Fibroblast of skin of back (primary cell): ENCODE data around the gene AVPR1B.
"Not testable (repeated sequence)": the region's sequence is repeated elsewhere in the genome, so short reads cannot be mapped to it uniquely, and the experiment has no call there.

Source experiments
- DNase-seq: peaks from one replicate; pipeline ENCODE4 v3.0.0-alpha.2; 2013

AVPR1B gene

GRCh38 chr1:206081856-206082255 is 35.3 kb downstream of the AVPR1B start:
- DNase-seq: no peak

GRCh38 chr1:206080026-206080820 is 37.0 kb downstream of the AVPR1B start:
- DNase-seq: no peak

GRCh38 chr1:206079135-206079534 is 38.1 kb downstream of the AVPR1B start:
- no peak for DNase-seq

- DNase-seq: peak; percentile 54
Measured at GRCh38 chr1:206075786-206076755, 41.1 kb downstream of the AVPR1B start.

- DNase-seq: no peak
Measured at GRCh38 chr1:206074839-206075238, 42.3 kb downstream of the AVPR1B start.

- no peak for DNase-seq
Measured at GRCh38 chr1:206070627-206071304, 46.4 kb downstream of the AVPR1B start.

GRCh38 chr1:206068314-206068713 is 48.9 kb downstream of the AVPR1B start:
- DNase-seq: no peak

- no peak for DNase-seq
Measured at GRCh38 chr1:206067486-206068227, 49.5 kb downstream of the AVPR1B start.

GRCh38 chr1:206066479-206067171 is 50.6 kb downstream of the AVPR1B start:
- no peak for DNase-seq

- no peak for DNase-seq
Measured at GRCh38 chr1:206065547-206066145, 51.5 kb downstream of the AVPR1B start.

GRCh38 chr1:206064501-206064900 is 52.7 kb downstream of the AVPR1B start:
- not testable (repeated sequence) for DNase-seq

GRCh38 chr1:206064001-206064400 is 53.2 kb downstream of the AVPR1B start:
- DNase-seq: not testable (repeated sequence)

GRCh38 chr1:206062464-206062863 is 54.7 kb downstream of the AVPR1B start:
- peak; percentile 2 for DNase-seq

GRCh38 chr1:206060844-206061243 is 56.3 kb downstream of the AVPR1B start:
- DNase-seq: no peak
